ENCODE data around the gene GRM5.

Gene GRM5

DNA sequence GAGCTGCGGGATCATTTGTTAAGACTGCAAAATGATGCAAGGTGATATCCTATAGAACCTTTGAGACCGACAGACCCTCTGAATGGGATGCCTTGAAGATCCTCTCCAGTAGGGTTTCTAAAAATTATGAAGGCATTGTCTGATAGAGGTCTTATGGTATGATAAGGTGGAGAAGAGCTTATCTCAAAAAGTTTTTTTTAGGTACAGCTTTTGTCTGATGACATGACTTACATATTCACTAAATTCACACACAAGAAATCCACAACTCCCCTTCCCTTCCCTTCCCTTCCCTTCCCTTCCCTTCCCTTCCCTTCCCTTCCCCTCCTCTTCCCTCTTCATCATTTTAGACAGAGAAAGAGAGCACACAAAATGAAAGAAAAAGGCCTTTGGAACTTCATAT, 609.8 kb downstream of the GRM5 start:
- in situ Hi-C loops (cut with MboI; ENCODE audit: low sequenced_read_pairs) = no loop called here

DNA sequence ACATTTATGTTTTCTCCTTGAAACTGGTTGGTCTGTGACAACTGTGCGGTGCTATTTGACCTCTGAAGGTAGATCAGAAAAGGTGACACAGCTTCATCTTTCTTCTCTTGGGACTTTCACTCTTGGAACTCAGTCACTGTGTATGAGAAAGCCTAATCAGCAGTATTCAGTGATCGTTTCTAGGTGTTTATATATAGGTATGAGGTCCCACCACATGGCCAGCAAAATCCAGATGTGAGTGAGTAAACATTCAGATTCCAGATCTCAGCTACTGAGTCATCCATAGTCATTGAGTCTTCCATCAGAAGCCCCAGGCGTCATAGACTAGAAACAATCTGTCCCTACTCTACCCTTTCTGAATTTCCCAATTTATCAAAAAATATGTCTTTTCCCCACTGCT, 610.9 kb downstream of the GRM5 start:
- in situ Hi-C loops (cut with MboI; ENCODE audit: low sequenced_read_pairs) = no loop called here
